ENCODE measurements around the gene ADAMTSL2. TPM values are rescaled to one million over a fixed set of nuclear protein-coding genes. Genes with fewer than 3 reads are reported as not detected.

ADAMTSL2 gene
- total RNA-seq, 1 donor from 2014 or later, result 17.4 TPM

DNA sequence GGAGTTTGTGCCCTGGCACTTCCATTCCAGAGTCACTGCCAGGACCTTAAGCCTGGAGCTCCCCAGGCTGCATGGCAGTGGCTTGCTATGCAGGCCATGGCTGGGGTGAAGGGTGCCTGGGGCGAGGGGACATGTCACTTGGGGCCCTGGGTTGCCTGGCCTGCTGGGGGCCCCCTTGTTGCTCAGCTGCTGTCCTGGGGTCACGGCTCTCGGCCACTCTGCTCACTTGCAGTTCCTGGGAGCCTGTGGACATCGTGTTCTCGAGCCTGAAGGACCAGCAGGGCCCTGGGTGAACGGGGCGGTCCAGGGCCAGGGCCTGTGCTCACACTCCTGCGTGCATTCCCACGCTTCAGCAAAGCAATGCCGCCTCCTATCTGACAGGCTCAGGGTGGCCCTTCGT, 41.1 kb upstream of the ADAMTSL2 start:
- Histone ChIP-seq H3K9me3 (no peaks in the 10 kb centered on the region), H3K4me1 (peaks cover 21% of the 10 kb centered on the region), H3K4me3 (no peak overlapping the region), H3K27me3 (no peaks in the 10 kb centered on the region), H3K27ac (peak overlapping the region; percentile 73), H3K36me3 (no peaks in the 10 kb centered on the region)
- ATAC-seq (no peak), DNase-seq (no peak)
- intact Hi-C loops (cut with DNase I), result no loop called here
- TF ChIP-seq, protein P1, sequence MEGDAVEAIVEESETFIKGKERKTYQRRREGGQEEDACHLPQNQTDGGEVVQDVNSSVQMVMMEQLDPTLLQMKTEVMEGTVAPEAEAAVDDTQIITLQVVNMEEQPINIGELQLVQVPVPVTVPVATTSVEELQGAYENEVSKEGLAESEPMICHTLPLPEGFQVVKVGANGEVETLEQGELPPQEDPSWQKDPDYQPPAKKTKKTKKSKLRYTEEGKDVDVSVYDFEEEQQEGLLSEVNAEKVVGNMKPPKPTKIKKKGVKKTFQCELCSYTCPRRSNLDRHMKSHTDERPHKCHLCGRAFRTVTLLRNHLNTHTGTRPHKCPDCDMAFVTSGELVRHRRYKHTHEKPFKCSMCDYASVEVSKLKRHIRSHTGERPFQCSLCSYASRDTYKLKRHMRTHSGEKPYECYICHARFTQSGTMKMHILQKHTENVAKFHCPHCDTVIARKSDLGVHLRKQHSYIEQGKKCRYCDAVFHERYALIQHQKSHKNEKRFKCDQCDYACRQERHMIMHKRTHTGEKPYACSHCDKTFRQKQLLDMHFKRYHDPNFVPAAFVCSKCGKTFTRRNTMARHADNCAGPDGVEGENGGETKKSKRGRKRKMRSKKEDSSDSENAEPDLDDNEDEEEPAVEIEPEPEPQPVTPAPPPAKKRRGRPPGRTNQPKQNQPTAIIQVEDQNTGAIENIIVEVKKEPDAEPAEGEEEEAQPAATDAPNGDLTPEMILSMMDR (IDR thresholded peaks at IDR 0.05), result no peak

DNA sequence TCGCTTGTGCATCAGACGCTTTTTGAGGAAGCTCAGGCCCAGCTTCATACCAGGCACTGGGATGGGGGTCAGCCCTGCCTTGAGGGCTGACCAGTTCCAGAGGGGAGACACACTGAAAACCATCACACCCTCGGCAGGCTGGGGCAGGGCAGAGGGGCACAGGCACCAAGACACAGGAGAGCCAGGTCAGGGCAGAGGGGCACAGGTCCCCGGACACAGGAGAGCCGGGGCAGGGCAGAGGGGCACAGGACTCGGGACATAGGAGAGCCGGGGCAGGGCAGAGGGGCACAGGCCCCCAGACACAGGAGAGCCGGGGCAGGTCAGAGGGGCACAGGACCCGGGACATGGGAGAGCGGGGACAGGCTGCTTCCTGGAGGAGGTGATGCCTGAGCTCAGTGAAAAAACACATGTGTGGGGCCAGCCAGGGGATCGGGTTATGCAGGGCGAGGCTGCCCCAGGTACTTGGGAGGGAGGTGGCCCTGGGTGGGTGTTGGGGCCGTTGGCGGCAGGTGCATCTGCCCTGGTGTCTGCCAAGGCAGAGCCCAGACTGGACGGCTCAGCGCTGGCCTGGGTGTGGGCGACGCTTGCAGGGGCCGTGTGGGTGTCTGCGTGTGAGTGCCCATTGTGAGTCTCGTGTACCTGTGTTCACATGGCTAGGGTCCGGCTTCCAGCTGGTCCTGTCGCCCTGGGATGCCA, 40.5 kb upstream of the ADAMTSL2 start:
- H3K4me1 ChIP-seq, result peaks cover 26% of the 10 kb centered on the region

DNA sequence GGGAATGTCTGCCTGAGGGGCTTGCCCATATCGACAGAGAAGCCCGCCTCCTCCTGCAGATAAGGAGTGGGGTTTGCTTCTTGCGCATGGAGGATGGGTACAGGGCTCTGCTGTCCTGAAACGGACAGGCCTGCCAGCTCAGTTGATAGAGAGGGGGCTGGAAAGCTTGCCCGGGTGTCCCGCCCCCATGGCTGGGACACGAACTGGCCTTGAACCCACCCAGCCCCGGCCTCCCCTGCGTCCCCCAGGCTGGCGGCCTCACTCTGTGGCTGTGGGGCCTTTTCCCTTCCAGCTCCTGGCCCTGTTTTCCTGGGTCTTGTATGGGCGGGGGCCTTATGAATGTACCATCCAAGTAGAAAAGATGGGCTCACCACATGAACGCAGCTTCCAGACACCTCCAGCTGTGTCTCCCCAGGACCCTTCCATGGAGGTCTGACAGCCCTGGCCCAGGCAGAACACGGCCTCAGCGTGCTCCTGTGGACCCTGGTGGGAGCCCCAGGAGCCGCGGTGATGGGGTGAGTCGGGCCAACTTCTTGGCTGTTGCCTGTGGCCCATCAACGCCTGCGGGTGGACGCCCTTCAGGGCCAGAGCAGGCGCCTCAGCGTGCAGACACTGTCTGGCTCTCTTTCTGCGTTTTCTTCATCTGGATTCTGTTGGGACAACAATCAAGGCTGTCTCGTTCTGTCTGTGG, 39.7 kb upstream of the ADAMTSL2 start:
- Histone ChIP-seq H3K4me1 (peaks cover 26% of the 10 kb centered on the region), H3K27me3 (no peaks in the 10 kb centered on the region), H3K36me3 (no peaks in the 10 kb centered on the region), H3K27ac (no peak overlapping the region), H3K4me3 (no peak overlapping the region), H3K9me3 (no peaks in the 10 kb centered on the region)
- intact Hi-C loops (cut with DNase I), result no loop called here
- no peak for ATAC-seq
- TF ChIP-seq, protein P1 (IDR thresholded peaks at IDR 0.05), result no peak
- no peak for DNase-seq

More for the DNA sequence above, 40.5 kb upstream of the ADAMTSL2 start:
- H3K36me3 ChIP-seq, result no peaks in the 10 kb centered on the region
- no peaks in the 10 kb centered on the region for H3K9me3 ChIP-seq
- TF ChIP-seq, protein P1 (IDR thresholded peaks at IDR 0.05), result no peak
- no peak for DNase-seq
- ATAC-seq, result no peak
- no peak overlapping the region for H3K4me3 ChIP-seq
- no peaks in the 10 kb centered on the region for H3K27me3 ChIP-seq
- no peak overlapping the region for H3K27ac ChIP-seq
- intact Hi-C loops (cut with DNase I), result no loop called here

DNA sequence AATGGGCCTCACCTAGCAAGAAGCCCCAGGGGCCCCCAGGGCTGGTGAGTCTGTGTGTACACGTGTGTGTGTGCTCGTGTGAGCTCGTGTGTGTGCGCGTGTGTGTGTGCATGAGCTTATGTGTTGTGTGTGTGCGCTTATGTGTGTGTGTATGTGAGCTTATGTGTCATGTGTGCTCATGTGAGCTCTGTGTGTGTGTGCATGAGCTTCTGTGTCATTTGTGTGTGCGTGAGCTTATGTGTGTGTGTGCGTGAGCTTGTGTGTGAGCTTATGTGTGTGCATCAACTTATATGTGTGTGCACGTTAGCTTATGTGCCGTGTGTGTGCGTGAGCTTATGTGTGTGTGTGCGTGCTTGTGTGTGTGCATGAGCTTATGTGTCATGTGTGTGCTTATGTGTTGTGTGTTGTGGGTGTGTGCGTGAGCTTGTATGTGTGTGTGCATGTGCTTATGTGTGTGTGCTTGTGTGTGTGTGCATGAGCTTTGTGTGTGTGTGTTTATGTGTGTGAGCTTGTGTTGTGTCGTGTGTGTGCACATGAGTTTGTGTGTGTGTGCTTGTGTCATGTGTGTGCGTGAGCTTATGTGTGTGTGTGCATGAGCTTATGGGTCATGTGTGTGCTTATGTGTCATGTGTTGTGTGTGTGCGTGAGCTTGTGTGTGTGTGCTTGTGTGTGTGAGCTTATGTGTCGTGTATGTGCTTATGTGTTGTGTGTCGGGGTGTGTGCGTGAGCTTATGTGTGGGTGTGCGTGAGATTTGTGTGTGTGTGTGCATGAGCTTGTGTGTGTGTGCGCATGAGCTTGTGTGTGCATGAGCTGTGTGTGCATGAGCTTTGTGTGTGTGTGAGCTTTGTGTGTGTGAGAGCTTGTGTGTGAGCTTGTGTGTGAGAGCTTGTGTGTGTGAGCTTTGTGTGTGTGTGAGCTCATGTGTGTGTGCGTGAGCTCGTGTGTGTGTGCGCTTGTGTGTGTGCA, 38.9 kb upstream of the ADAMTSL2 start:
- no peak overlapping the region for H3K27ac ChIP-seq
- TF ChIP-seq, protein P1 (IDR thresholded peaks at IDR 0.05), result no peak
- no peak for DNase-seq
- no peak for ATAC-seq
- no peaks in the 10 kb centered on the region for H3K36me3 ChIP-seq
- peaks cover 26% of the 10 kb centered on the region for H3K4me1 ChIP-seq
- H3K4me3 ChIP-seq, result no peak overlapping the region
- H3K27me3 ChIP-seq, result no peaks in the 10 kb centered on the region
- intact Hi-C loops (cut with DNase I), result no loop called here
- H3K9me3 ChIP-seq, result no peaks in the 10 kb centered on the region

All from upper lobe of right lung (tissue), 1 donor.